SK-N-SH (cell line): ENCODE measurements around the gene FBXL22. TPM values are rescaled to one million over a fixed set of nuclear protein-coding genes. Genes with fewer than 3 reads are reported as not detected.

Experiments used
- CTCF ChIA-PET: fragments of 300-600, 350-600 bp; formaldehyde crosslinking; extraction: SDS; loops from one replicate; lab custom pipeline; 2021; lab: Yijun Ruan, JAX
- POLR2A ChIA-PET: fragments of 350-600 bp; sonication (Branson Sonifier 250); formaldehyde crosslinking; extraction: SDS; loops from one replicate; lab custom pipeline; 2020; ENCODE audit warnings: antibody characterized with exemption, inconsistent platforms; lab: Yijun Ruan, JAX
- DNase-seq: peaks from one replicate; pipeline ENCODE4 v3.0.0; 2012
- H2AFZ ChIP-seq: fragments of 200-600 bp; sonication (generic); 2 replicates; pipeline ENCODE4 v1.8.1; 2016; ENCODE audit warnings: antibody characterized with exemption, mild to moderate bottlenecking, low read depth
- H3F3A ChIP-seq: fragments of 200-600 bp; sonication (generic); replicated peaks from 2 replicates; pipeline ENCODE3; 2016; ENCODE audit warnings: antibody characterized with exemption, mild to moderate bottlenecking; ENCODE audit not compliant: insufficient read depth
- H3K27ac ChIP-seq, 2 experiments: fragments of 200-500 bp in 1 of 2; fragments of 200-600 bp in 1 of 2; sonication (Bioruptor generic) in 1 of 2; sonication (generic), shearing (Covaris generic) in 1 of 2; 2 replicates each; pipeline versions ENCODE4 v1.5.1 to v1.6.1; 2014 to 2016; ENCODE audit warnings: low read depth in 2 of 2, inconsistent platforms in 1 of 2, low read length in 1 of 2, mild to moderate bottlenecking in 1 of 2, mixed read lengths in 1 of 2
- H3K27me3 ChIP-seq: fragments of 200-600 bp; sonication (generic), shearing (Covaris generic); 2 replicates; pipeline ENCODE4 v1.6.1; 2016; ENCODE audit warnings: mixed run types; ENCODE audit not compliant: insufficient read depth
- H3K36me3 ChIP-seq, 2 experiments: fragments of 200-500 bp in 1 of 2; fragments of 200-600 bp in 1 of 2; sonication (Bioruptor generic) in 1 of 2; sonication (generic) in 1 of 2; replicated peaks in 1 of 2; 2 replicates each; pipeline versions ENCODE3 to v1.5.1; 2014 to 2016; ENCODE audit warnings: low read length in 1 of 2, mild to moderate bottlenecking in 1 of 2; ENCODE audit not compliant: insufficient read depth in 2 of 2, control insufficient read depth in 1 of 2
- H3K4me1 ChIP-seq, 2 experiments: fragments of 200-500 bp in 1 of 2; fragments of 200-600 bp in 1 of 2; sonication (Bioruptor generic) in 1 of 2; sonication (generic), shearing (Covaris generic) in 1 of 2; 2 replicates each; pipeline versions ENCODE4 v1.5.1 to v1.6.1; 2014 to 2016; ENCODE audit warnings: low read depth in 1 of 2, low read length in 1 of 2, mixed run types in 1 of 2; ENCODE audit not compliant: insufficient read depth in 2 of 2, control insufficient read depth in 1 of 2
- H3K4me2 ChIP-seq: fragments of 200-600 bp; sonication (generic), shearing (Covaris generic); 2 replicates; pipeline ENCODE4 v1.6.1; 2017; ENCODE audit warnings: mixed run types
- H3K4me3 ChIP-seq, 2 experiments: fragments of 200-500 bp in 1 of 2; fragments of 200-600 bp in 1 of 2; sonication (Bioruptor generic) in 1 of 2; sonication (generic), shearing (Covaris generic) in 1 of 2; 2 replicates each; pipeline versions ENCODE4 v1.5.1 to v1.8.1; 2014 to 2016; ENCODE audit warnings: low read depth in 2 of 2, inconsistent platforms in 1 of 2, low read length in 1 of 2, mild to moderate bottlenecking in 1 of 2, mixed read lengths in 1 of 2, moderate library complexity in 1 of 2
- H3K79me2 ChIP-seq: fragments of 200-600 bp; sonication (generic); 2 replicates; pipeline ENCODE4 v1.8.1; 2017; ENCODE audit warnings: mild to moderate bottlenecking; ENCODE audit not compliant: insufficient read depth
- H3K9ac ChIP-seq: fragments of 200-600 bp; sonication (generic); 2 replicates; pipeline ENCODE4 v1.6.1; 2017; ENCODE audit warnings: mixed run types
- H3K9me2 ChIP-seq: fragments of 200-600 bp; sonication (generic); 2 replicates; pipeline ENCODE4 v1.6.1; 2017; ENCODE audit warnings: mixed run types
- H3K9me3 ChIP-seq: fragments of 200-600 bp; sonication (generic); 2 replicates; pipeline ENCODE4 v1.6.1; 2017; ENCODE audit warnings: mixed run types, mild to moderate bottlenecking, moderate library complexity
- H4K20me1 ChIP-seq: fragments of 200-600 bp; sonication (generic); 2 replicates; pipeline ENCODE4 v1.6.1; 2017; ENCODE audit warnings: mild to moderate bottlenecking, mixed run types; ENCODE audit not compliant: insufficient read depth
- EP300 ChIP-seq, 2 experiments: IDR thresholded peaks; 2 replicates each; pipeline versions ENCODE4 v1.4.0 to v1.6.1; 2012; ENCODE audit warnings: borderline replicate concordance in 1 of 2, low read depth in 1 of 2, low read length in 1 of 2
- FOXM1 ChIP-seq: IDR thresholded peaks from 2 replicates; pipeline ENCODE4 v1.4.0; 2012; ENCODE audit warnings: low read depth, mild to moderate bottlenecking
- GATA2 ChIP-seq: sonication (generic); formaldehyde crosslinking; IDR thresholded peaks from 2 replicates; pipeline ENCODE4 v1.5.0; 2020; ENCODE audit warnings: mild to moderate bottlenecking, missing genetic modification reagents
- MEF2A ChIP-seq: IDR thresholded peaks from 2 replicates; pipeline ENCODE4 v1.4.0; 2012; ENCODE audit warnings: low read depth, borderline replicate concordance
- NRF1 ChIP-seq: IDR thresholded peaks from 2 replicates; pipeline ENCODE4 v1.6.1; 2012; ENCODE audit warnings: low read depth, mild to moderate bottlenecking, low read length
- RAD21 ChIP-seq: IDR thresholded peaks from 2 replicates; pipeline ENCODE4 v1.6.1; 2012; ENCODE audit warnings: mild to moderate bottlenecking, low read length
- TAF1 ChIP-seq: IDR thresholded peaks from 2 replicates; pipeline ENCODE4 v1.6.1; 2012; ENCODE audit warnings: low read depth, mild to moderate bottlenecking, low read length, moderate library complexity, borderline replicate concordance
- WGBS: methylation state at CpG from one replicate; pipeline ENCODE4 v1.1.6; 2017; ENCODE audit warnings: low lambda C conversion rate; 5-methylcytosine and 5-hydroxymethylcytosine counted together
- polyA plus RNA-seq, 3 experiments: library from polyadenylated mRNA; depleted of rRNA; stranded (reverse); fragments of >200 nt; gene quantifications; 2 replicates each; pipeline ENCODE4 v1.2.3, GENCODE V29; 2012
- TF ChIP-seq, protein P1 (sequence below): fragments of 200-600 bp; sonication (generic); IDR thresholded peaks from 2 replicates; pipeline ENCODE4 v1.6.1; 2017; ENCODE audit warnings: antibody characterized with exemption, mild to moderate bottlenecking, moderate library complexity
- TF ChIP-seq, protein P2 (sequence below): fragments of 150-350 bp; IDR thresholded peaks from 2 replicates; pipeline ENCODE4 v1.6.1; 2017; ENCODE audit warnings: antibody characterized with exemption, low read length, low read depth, borderline replicate concordance
- TF ChIP-seq, protein P3 (sequence below): IDR thresholded peaks from 2 replicates; pipeline ENCODE4 v1.6.1; 2012; ENCODE audit warnings: mild to moderate bottlenecking, low read depth, low read length, moderate library complexity
- TF ChIP-seq, protein P4 (sequence below): IDR thresholded peaks from 2 replicates; pipeline ENCODE4 v1.4.0; 2012; ENCODE audit warnings: low read depth, borderline replicate concordance

Gene FBXL22
- polyA plus RNA-seq, 1 of the 3 experiments (the other 2 are of a cell fraction) = 0.10 TPM

DNA sequence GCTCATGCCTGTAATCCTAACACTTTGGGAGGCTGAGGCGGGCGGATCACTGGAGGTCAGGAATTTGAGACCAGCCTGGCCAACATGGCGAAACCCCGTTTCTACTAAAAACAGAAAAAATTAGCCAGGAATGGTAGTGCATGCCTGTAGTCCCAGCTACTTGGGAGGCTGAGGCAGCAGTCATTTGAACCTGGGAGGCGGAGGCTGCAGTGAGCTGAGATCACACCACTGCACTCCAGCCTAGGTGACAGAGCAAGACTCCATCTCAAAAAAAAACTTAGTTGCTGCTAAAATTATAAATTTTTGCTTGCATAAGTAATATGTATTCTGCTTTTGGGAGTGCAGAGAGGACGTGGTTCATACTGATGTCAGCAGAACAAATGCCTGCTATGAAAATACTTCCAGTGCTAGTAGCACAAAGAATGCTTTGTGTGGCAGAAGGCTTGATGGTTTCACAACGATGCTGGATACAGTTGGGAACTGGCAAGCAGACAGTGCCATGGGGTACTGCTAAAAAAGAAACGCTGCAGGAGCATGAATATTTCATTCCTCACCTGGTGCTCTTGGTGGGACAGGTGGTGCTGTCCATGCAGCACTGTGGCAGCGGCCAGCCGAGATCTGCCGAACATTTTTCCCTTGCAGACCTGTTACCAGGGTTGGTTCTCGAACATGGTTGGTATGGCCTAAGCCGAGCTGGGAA is 31.1 kb downstream of the FBXL22 start:
- H3K27ac ChIP-seq = no peak overlapping the region
- CTCF ChIA-PET = interaction anchor here (1.1 to 2.0 kb wide), 3 partner anchors 18 to 124 kb away, joined by 3 to 11 read pairs (median 4); no protein-coding TSS in a partner anchor

More for the DNA sequence above, 31.1 kb downstream of the FBXL22 start:
- TF ChIP-seq, protein P1, sequence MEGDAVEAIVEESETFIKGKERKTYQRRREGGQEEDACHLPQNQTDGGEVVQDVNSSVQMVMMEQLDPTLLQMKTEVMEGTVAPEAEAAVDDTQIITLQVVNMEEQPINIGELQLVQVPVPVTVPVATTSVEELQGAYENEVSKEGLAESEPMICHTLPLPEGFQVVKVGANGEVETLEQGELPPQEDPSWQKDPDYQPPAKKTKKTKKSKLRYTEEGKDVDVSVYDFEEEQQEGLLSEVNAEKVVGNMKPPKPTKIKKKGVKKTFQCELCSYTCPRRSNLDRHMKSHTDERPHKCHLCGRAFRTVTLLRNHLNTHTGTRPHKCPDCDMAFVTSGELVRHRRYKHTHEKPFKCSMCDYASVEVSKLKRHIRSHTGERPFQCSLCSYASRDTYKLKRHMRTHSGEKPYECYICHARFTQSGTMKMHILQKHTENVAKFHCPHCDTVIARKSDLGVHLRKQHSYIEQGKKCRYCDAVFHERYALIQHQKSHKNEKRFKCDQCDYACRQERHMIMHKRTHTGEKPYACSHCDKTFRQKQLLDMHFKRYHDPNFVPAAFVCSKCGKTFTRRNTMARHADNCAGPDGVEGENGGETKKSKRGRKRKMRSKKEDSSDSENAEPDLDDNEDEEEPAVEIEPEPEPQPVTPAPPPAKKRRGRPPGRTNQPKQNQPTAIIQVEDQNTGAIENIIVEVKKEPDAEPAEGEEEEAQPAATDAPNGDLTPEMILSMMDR = no peak
- TF ChIP-seq, protein P2, sequence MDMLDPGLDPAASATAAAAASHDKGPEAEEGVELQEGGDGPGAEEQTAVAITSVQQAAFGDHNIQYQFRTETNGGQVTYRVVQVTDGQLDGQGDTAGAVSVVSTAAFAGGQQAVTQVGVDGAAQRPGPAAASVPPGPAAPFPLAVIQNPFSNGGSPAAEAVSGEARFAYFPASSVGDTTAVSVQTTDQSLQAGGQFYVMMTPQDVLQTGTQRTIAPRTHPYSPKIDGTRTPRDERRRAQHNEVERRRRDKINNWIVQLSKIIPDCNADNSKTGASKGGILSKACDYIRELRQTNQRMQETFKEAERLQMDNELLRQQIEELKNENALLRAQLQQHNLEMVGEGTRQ = no peak
- TF ChIP-seq TAF1 (no peak), RAD21 (no peak), EP300 (IDR thresholded peaks at IDR 0.05; ENCODE audit: borderline replicate concordance in 1 of 2, low read depth in 1 of 2, low read length in 1 of 2) (no peak), MEF2A (no peak), FOXM1 (no peak), NRF1 (no peak), GATA2 (CRISPR knock-in tag) (no peak)
- TF ChIP-seq, protein P3, sequence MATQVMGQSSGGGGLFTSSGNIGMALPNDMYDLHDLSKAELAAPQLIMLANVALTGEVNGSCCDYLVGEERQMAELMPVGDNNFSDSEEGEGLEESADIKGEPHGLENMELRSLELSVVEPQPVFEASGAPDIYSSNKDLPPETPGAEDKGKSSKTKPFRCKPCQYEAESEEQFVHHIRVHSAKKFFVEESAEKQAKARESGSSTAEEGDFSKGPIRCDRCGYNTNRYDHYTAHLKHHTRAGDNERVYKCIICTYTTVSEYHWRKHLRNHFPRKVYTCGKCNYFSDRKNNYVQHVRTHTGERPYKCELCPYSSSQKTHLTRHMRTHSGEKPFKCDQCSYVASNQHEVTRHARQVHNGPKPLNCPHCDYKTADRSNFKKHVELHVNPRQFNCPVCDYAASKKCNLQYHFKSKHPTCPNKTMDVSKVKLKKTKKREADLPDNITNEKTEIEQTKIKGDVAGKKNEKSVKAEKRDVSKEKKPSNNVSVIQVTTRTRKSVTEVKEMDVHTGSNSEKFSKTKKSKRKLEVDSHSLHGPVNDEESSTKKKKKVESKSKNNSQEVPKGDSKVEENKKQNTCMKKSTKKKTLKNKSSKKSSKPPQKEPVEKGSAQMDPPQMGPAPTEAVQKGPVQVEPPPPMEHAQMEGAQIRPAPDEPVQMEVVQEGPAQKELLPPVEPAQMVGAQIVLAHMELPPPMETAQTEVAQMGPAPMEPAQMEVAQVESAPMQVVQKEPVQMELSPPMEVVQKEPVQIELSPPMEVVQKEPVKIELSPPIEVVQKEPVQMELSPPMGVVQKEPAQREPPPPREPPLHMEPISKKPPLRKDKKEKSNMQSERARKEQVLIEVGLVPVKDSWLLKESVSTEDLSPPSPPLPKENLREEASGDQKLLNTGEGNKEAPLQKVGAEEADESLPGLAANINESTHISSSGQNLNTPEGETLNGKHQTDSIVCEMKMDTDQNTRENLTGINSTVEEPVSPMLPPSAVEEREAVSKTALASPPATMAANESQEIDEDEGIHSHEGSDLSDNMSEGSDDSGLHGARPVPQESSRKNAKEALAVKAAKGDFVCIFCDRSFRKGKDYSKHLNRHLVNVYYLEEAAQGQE = no peak
- TF ChIP-seq, protein P4, sequence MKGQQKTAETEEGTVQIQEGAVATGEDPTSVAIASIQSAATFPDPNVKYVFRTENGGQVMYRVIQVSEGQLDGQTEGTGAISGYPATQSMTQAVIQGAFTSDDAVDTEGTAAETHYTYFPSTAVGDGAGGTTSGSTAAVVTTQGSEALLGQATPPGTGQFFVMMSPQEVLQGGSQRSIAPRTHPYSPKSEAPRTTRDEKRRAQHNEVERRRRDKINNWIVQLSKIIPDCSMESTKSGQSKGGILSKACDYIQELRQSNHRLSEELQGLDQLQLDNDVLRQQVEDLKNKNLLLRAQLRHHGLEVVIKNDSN = no peak
- H3K36me3 ChIP-seq = peaks cover 49 to 57% of the 10 kb centered on the region in 2 experiments
- no peak overlapping the region for H3K4me2 ChIP-seq
- no peaks in the 10 kb centered on the region for H3F3A ChIP-seq
- no peaks in the 10 kb centered on the region for H3K9me2 ChIP-seq
- no peak overlapping the region for H2AFZ ChIP-seq
- no peak for DNase-seq
- H3K9me3 ChIP-seq = no peaks in the 10 kb centered on the region
- POLR2A ChIA-PET = no interaction called here
- H3K4me3 ChIP-seq = no peak overlapping the region
- no peaks in the 10 kb centered on the region for H3K27me3 ChIP-seq
- whole genome bisulfite sequencing = 90% methylated on average over 13 of the region's 13 CpGs
- no peaks in the 10 kb centered on the region for H3K4me1 ChIP-seq
- H3K9ac ChIP-seq = no peak overlapping the region
- no peaks in the 10 kb centered on the region for H4K20me1 ChIP-seq
- no peaks in the 10 kb centered on the region for H3K79me2 ChIP-seq
